HG03108 (cell line): ENCODE measurements around the gene GALNT12.

ENCODE experiments used
- ATAC-seq: cut with Tn5 transposase; IDR thresholded peaks from one replicate; pipeline ENCODE4 v1.9.1; 2021; ENCODE audit warnings: moderate library complexity; ENCODE audit not compliant: unreplicated experiment

The GALNT12 gene

GRCh38 chr9:98801561-98801960 lies 5.9 kb upstream of the GALNT12 start:
- no peak for ATAC-seq

- no peak for ATAC-seq
These were observed 5.5 kb upstream of the GALNT12 start for GRCh38 chr9:98801969-98802371.

- ATAC-seq: no peak
These were observed 3.4 kb upstream of the GALNT12 start for GRCh38 chr9:98804083-98804482.

GRCh38 chr9:98805506-98806272 lies 1.8 kb upstream of the GALNT12 start:
- no peak for ATAC-seq

GRCh38 chr9:98806394-98807035 lies 955 bp upstream of the GALNT12 start:
- ATAC-seq: no peak

- peak; percentile 28 for ATAC-seq
These were observed 335 bp downstream of the GALNT12 start for GRCh38 chr9:98807814-98808195.

- no peak for ATAC-seq
These were observed 943 bp downstream of the GALNT12 start for GRCh38 chr9:98808411-98808815.

GRCh38 chr9:98808875-98809274 lies 1.4 kb downstream of the GALNT12 start:
- ATAC-seq: no peak

GRCh38 chr9:98809311-98810101 lies 2.0 kb downstream of the GALNT12 start:
- no peak for ATAC-seq

- ATAC-seq: no peak
These were observed 2.8 kb downstream of the GALNT12 start for GRCh38 chr9:98810102-98810842.

GRCh38 chr9:98811051-98811650 lies 3.7 kb downstream of the GALNT12 start:
- no peak for ATAC-seq

GRCh38 chr9:98815391-98815951 lies 8.0 kb downstream of the GALNT12 start:
- no peak for ATAC-seq

- ATAC-seq: no peak
These were observed 11.3 kb downstream of the GALNT12 start for GRCh38 chr9:98818764-98819163.

GRCh38 chr9:98819231-98819630 lies 11.8 kb downstream of the GALNT12 start:
- no peak for ATAC-seq

GRCh38 chr9:98821831-98822230 lies 14.4 kb downstream of the GALNT12 start:
- ATAC-seq: no peak

GRCh38 chr9:98822661-98823060 lies 15.2 kb downstream of the GALNT12 start:
- no peak for ATAC-seq

GRCh38 chr9:98823666-98824334 lies 16.3 kb downstream of the GALNT12 start:
- no peak for ATAC-seq

- ATAC-seq: no peak
These were observed 17.9 kb downstream of the GALNT12 start for GRCh38 chr9:98825414-98825813.

- no peak for ATAC-seq
These were observed 19.2 kb downstream of the GALNT12 start for GRCh38 chr9:98826716-98827115.

GRCh38 chr9:98829766-98830165 lies 22.3 kb downstream of the GALNT12 start:
- ATAC-seq: no peak
